ENCODE data around the gene STAT3. TPM values are rescaled to one million over a fixed set of nuclear protein-coding genes. Genes with fewer than 3 reads are reported as not detected.

Gene STAT3
- total and polyA plus RNA-seq, 9 of the 15 experiments (the other 6 are each of a cell fraction or from before 2014, with no cell fraction given) = 90.0 to 179 (median 114) TPM

DNA sequence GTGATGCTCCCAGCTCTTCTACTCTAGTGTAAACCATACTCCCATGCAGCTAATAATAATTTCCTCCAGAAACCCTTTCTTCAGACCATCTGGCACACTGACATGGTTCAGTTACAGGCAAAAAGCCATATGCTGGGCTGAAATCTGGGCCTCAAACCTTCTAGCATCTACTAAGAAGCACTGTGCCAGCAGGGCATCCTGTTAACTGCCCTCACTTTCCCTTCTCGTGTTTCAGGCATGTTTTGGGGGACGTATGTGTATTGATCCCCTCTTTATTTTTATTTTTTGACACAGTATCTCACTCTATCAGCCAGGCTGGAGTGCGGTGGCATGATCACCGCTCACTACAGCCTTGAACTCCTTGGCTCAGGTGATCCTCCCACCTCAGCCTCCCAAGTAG is 66.7 kb downstream of the STAT3 start (continued):
- TF ChIP-seq, protein P1, sequence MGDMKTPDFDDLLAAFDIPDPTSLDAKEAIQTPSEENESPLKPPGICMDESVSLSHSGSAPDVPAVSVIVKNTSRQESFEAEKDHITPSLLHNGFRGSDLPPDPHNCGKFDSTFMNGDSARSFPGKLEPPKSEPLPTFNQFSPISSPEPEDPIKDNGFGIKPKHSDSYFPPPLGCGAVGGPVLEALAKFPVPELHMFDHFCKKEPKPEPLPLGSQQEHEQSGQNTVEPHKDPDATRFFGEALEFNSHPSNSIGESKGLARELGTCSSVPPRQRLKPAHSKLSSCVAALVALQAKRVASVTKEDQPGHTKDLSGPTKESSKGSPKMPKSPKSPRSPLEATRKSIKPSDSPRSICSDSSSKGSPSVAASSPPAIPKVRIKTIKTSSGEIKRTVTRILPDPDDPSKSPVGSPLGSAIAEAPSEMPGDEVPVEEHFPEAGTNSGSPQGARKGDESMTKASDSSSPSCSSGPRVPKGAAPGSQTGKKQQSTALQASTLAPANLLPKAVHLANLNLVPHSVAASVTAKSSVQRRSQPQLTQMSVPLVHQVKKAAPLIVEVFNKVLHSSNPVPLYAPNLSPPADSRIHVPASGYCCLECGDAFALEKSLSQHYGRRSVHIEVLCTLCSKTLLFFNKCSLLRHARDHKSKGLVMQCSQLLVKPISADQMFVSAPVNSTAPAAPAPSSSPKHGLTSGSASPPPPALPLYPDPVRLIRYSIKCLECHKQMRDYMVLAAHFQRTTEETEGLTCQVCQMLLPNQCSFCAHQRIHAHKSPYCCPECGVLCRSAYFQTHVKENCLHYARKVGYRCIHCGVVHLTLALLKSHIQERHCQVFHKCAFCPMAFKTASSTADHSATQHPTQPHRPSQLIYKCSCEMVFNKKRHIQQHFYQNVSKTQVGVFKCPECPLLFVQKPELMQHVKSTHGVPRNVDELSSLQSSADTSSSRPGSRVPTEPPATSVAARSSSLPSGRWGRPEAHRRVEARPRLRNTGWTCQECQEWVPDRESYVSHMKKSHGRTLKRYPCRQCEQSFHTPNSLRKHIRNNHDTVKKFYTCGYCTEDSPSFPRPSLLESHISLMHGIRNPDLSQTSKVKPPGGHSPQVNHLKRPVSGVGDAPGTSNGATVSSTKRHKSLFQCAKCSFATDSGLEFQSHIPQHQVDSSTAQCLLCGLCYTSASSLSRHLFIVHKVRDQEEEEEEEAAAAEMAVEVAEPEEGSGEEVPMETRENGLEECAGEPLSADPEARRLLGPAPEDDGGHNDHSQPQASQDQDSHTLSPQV (IDR thresholded peaks at IDR 0.05) = peak; percentile 62
- TF ChIP-seq, protein P2, sequence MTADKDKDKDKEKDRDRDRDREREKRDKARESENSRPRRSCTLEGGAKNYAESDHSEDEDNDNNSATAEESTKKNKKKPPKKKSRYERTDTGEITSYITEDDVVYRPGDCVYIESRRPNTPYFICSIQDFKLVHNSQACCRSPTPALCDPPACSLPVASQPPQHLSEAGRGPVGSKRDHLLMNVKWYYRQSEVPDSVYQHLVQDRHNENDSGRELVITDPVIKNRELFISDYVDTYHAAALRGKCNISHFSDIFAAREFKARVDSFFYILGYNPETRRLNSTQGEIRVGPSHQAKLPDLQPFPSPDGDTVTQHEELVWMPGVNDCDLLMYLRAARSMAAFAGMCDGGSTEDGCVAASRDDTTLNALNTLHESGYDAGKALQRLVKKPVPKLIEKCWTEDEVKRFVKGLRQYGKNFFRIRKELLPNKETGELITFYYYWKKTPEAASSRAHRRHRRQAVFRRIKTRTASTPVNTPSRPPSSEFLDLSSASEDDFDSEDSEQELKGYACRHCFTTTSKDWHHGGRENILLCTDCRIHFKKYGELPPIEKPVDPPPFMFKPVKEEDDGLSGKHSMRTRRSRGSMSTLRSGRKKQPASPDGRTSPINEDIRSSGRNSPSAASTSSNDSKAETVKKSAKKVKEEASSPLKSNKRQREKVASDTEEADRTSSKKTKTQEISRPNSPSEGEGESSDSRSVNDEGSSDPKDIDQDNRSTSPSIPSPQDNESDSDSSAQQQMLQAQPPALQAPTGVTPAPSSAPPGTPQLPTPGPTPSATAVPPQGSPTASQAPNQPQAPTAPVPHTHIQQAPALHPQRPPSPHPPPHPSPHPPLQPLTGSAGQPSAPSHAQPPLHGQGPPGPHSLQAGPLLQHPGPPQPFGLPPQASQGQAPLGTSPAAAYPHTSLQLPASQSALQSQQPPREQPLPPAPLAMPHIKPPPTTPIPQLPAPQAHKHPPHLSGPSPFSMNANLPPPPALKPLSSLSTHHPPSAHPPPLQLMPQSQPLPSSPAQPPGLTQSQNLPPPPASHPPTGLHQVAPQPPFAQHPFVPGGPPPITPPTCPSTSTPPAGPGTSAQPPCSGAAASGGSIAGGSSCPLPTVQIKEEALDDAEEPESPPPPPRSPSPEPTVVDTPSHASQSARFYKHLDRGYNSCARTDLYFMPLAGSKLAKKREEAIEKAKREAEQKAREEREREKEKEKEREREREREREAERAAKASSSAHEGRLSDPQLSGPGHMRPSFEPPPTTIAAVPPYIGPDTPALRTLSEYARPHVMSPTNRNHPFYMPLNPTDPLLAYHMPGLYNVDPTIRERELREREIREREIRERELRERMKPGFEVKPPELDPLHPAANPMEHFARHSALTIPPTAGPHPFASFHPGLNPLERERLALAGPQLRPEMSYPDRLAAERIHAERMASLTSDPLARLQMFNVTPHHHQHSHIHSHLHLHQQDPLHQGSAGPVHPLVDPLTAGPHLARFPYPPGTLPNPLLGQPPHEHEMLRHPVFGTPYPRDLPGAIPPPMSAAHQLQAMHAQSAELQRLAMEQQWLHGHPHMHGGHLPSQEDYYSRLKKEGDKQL (CRISPR knock-in tag; IDR thresholded peaks at IDR 0.05; ENCODE audit: borderline replicate concordance) = no peak
- TF ChIP-seq, protein P3, sequence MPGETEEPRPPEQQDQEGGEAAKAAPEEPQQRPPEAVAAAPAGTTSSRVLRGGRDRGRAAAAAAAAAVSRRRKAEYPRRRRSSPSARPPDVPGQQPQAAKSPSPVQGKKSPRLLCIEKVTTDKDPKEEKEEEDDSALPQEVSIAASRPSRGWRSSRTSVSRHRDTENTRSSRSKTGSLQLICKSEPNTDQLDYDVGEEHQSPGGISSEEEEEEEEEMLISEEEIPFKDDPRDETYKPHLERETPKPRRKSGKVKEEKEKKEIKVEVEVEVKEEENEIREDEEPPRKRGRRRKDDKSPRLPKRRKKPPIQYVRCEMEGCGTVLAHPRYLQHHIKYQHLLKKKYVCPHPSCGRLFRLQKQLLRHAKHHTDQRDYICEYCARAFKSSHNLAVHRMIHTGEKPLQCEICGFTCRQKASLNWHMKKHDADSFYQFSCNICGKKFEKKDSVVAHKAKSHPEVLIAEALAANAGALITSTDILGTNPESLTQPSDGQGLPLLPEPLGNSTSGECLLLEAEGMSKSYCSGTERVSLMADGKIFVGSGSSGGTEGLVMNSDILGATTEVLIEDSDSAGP (CRISPR knock-in tag; IDR thresholded peaks at IDR 0.05) = no peak
- TF ChIP-seq TAF1 (IDR thresholded peaks at IDR 0.05; ENCODE audit: control insufficient read depth, extremely low read depth, insufficient read depth, low read length, severe bottlenecking) (no peak), ZNF589 (CRISPR knock-in tag; IDR thresholded peaks at IDR 0.05; ENCODE audit: low read depth) (no peak), SRSF3 (IDR thresholded peaks at IDR 0.05; ENCODE audit: insufficient read depth, low read length) (no peak)
- TF ChIP-seq, protein P4, sequence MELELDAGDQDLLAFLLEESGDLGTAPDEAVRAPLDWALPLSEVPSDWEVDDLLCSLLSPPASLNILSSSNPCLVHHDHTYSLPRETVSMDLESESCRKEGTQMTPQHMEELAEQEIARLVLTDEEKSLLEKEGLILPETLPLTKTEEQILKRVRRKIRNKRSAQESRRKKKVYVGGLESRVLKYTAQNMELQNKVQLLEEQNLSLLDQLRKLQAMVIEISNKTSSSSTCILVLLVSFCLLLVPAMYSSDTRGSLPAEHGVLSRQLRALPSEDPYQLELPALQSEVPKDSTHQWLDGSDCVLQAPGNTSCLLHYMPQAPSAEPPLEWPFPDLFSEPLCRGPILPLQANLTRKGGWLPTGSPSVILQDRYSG (tag; conservative IDR thresholded peaks at IDR 0.05; ENCODE audit: low read depth) = 0 out of 2 replicates have a peak, but pooled peaks have one; percentile 30
